HFF-Myc (cell line): ENCODE results near the gene SFSWAP.

ENCODE experiments used
- DNase-seq: peaks from one replicate; pipeline ENCODE4 v3.0.0-alpha.2; 2011; ENCODE audit warnings: low read depth; ENCODE audit errors: extremely low read depth
- H3K4me3 ChIP-seq: replicated peaks from 2 replicates; pipeline ENCODE4 v1.5.1; 2011; ENCODE audit warnings: low read depth, mild to moderate bottlenecking, control low read depth, low read length
- TF ChIP-seq, protein P1 (sequence below): IDR thresholded peaks from 2 replicates; pipeline ENCODE4 v1.5.1; 2012; ENCODE audit warnings: mild to moderate bottlenecking, low read depth, low read length, control low read depth; ENCODE audit errors: missing control alignments

SFSWAP gene

DNA sequence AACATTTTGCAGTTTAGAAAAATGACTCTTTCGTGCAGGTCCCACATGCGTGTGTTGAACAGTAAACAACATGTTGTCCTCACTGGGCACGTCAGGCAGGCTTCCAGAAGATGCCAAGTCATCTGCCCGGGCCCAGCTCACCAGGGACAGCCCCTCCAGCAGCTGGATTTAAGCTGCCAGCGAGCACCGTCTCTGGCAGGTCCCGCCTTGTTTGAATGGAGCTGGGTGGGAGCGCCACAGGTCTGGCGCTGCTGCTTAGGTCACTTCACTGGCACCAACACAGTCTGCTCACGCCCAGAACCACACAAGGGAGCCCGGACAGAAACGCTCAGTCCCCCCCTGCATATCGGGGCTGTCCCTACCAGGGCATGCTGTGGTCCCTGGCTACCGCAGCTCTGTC, 84.2 kb downstream of the SFSWAP start:
- TF ChIP-seq, protein P1, sequence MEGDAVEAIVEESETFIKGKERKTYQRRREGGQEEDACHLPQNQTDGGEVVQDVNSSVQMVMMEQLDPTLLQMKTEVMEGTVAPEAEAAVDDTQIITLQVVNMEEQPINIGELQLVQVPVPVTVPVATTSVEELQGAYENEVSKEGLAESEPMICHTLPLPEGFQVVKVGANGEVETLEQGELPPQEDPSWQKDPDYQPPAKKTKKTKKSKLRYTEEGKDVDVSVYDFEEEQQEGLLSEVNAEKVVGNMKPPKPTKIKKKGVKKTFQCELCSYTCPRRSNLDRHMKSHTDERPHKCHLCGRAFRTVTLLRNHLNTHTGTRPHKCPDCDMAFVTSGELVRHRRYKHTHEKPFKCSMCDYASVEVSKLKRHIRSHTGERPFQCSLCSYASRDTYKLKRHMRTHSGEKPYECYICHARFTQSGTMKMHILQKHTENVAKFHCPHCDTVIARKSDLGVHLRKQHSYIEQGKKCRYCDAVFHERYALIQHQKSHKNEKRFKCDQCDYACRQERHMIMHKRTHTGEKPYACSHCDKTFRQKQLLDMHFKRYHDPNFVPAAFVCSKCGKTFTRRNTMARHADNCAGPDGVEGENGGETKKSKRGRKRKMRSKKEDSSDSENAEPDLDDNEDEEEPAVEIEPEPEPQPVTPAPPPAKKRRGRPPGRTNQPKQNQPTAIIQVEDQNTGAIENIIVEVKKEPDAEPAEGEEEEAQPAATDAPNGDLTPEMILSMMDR = no peak
- H3K4me3 ChIP-seq = no peak overlapping the region

DNA sequence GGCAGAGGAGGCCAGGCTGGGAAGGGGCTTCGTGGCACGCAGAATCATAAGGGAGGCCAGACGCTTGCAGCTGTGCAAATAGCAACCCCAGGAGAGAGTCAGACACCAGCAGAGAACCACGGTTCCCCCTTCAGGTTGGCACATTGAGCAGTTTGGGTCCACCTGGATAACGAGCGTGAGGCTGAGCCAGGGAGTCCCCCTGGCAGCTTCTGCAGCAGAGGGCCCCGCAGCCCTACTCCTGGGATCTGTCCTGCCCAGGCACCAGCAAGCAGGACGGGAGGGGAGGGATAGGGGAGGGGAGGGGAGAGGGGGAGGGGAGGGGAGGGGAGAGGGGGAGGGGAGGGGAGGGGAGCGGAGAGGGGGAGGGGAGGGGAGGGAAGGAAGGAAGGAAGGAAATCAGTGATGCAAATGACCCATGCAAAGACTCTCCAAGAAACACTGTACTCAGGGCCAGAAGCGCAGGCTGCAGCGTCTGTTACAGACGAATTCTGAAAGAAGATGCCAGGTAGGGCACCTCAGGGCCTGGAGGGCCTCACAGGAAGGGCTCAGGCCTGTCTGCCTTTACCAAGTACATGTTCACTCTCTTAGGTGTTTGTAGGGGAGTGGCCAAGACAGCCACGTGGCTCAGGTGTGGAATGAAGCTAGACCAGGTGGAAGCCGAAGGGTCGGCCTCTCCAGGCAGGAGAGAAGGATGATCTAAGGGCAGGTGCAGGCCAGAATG, 85.0 kb downstream of the SFSWAP start:
- TF ChIP-seq, protein P1 = no peak
- no peak for DNase-seq
- H3K4me3 ChIP-seq = no peak overlapping the region

More for the DNA sequence above, 84.2 kb downstream of the SFSWAP start:
- no peak for DNase-seq

DNA sequence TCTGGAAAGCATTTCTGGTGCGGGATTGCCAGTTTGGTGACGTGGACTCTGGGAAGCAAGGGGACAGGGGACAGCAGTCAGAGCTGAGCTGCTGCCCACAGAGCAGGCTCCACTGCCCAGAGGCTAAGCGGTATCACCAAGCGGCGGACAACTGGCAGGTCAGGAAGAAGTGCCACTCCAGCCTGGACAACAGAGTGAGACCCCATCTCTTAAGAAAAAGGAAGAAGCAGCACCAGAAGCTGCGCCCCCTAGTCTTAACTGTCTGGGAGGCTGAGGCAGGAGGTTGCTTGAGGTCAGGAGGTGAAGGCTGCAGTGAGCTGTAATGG, 85.5 kb downstream of the SFSWAP start:
- DNase-seq = no peak
- H3K4me3 ChIP-seq = no peak overlapping the region
- TF ChIP-seq, protein P1 = no peak

DNA sequence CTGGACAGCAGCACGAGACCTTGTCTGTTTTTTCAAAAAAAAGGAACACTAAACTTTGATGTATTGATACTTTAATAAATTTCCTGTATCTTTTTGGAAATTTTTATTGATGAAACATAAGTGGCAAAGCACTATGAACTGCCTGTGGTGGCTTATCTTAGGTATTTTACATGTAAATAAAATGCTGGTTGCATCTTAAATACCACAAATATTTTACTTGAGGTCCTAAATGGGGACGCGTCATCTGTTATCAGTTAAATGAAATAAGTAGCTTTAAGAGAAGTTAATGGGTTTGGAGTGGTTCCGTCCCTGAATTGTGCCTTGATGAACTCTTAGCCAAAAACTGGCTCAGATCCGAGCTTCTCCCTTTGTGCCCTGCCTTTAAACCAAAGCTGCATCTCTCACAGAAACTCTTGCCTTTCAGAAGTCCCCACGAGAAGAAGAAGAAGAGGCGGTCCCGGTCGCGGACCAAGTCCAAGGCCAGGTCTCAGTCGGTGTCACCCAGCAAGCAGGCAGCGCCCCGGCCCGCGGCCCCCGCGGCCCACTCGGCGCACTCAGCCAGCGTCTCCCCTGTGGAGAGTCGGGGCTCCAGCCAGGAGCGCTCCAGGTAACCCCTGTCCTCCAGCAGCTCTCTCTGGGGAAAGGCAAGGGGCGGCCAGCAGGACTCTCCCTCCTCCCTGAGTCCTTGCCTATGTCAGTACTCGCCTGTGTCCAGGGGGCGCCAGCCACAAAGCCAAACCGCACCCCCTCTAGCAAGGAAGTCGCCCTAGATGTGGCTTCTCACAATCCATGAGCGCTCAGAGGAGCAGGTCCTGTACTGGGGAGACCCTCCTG, 86.1 kb downstream of the SFSWAP start:
- TF ChIP-seq, protein P1 = no peak
- H3K4me3 ChIP-seq = no peak overlapping the region
- DNase-seq = no peak

DNA sequence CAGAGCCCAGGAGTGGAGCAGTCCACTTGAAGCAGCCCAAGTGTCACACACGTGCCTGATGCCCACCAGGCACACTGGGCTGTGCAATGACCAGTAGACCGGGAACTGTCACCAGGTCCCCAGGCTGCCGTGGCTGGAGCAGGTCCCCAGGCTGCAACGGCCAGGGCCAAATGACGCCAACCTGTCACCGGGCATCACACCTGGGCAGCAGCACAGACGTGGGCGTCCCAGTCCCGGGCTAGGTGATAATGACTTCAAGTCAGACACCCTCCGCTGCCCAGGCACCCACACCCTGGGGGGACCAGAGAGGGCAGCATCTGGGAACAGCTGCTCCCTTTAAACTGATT, 86.7 kb downstream of the SFSWAP start:
- TF ChIP-seq, protein P1 = no peak
- no peak overlapping the region for H3K4me3 ChIP-seq
- no peak for DNase-seq

DNA sequence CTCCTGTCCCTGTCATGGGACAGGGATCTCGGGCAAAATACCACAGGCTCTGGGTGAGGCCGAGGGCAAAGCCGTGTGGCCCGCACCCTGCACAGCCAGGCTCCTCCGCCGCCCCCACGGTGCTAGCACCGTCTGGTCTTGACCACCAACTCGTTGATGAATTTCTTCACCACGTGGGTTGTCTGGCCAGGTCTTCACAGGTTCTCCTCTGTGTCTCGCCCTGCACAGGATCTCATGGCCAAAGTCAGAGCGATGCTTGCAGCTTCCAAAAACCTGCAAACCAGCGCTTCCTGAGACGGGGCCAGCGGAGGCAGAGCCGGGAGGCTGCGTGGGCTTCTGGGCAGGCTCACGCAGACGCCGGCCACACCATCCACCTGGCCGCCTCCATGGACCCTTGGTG, 88.3 kb downstream of the SFSWAP start:
- H3K4me3 ChIP-seq = no peak overlapping the region
- no peak for DNase-seq
- TF ChIP-seq, protein P1 = no peak
